Neuron (in vitro differentiated cells): ENCODE measurements around the gene GLDC.
"Not testable (repeated sequence)": the region's sequence is repeated elsewhere in the genome, so short reads cannot be mapped to it uniquely, and the experiment has no call there.

Experiments used
- H2AFZ ChIP-seq: one replicate; pipeline ENCODE4 v1.6.1; 2013; ENCODE audit warnings: low read depth, mild to moderate bottlenecking, inconsistent platforms, low read length, moderate library complexity
- H3K27me3 ChIP-seq: one replicate; pipeline ENCODE4 v1.6.1; 2013; ENCODE audit warnings: low read length; ENCODE audit not compliant: insufficient read depth
- H3K36me3 ChIP-seq: one replicate; pipeline ENCODE4 v1.6.1; 2013; ENCODE audit warnings: low read length; ENCODE audit not compliant: insufficient read depth
- H3K4me1 ChIP-seq: one replicate; pipeline ENCODE4 v1.6.1; 2013; ENCODE audit warnings: low read length; ENCODE audit not compliant: insufficient read depth
- H3K4me3 ChIP-seq: 2 replicates; pipeline ENCODE4 v1.5.1; 2013; ENCODE audit warnings: mild to moderate bottlenecking, low read length, moderate library complexity
- H3K9me3 ChIP-seq: one replicate; pipeline ENCODE4 v1.6.1; 2013; ENCODE audit warnings: low read length

Gene GLDC

GRCh38 chr9:6645355-6646292 is at the start of gene GLDC:
Gene GLDC, minus strand, starts transcription at chr9:6645729. Its CDS starts 230 bp downstream, at chr9:6645499.
- Histone ChIP-seq H3K9me3 (no peaks in the 10 kb centered on the region), H3K4me1 (peaks cover 27% of the 10 kb centered on the region), H3K36me3 (peaks cover 16% of the 10 kb centered on the region), H3K4me3 (peak within 1 kb of the TSS; percentile 81), H3K27me3 (no peaks in the 10 kb centered on the region), H2AFZ (peak within 1 kb of the TSS; percentile 88)

- H3K4me1 ChIP-seq: no peaks in the 10 kb centered on the region
- H3K9me3 ChIP-seq: no peaks in the 10 kb centered on the region
- no peaks in the 10 kb centered on the region for H3K27me3 ChIP-seq
- no peak overlapping the region for H2AFZ ChIP-seq
- H3K36me3 ChIP-seq: no peaks in the 10 kb centered on the region
- H3K4me3 ChIP-seq: no peak overlapping the region
Observed at GRCh38 chr9:6692881-6693361, 47.4 kb upstream of the GLDC start.

GRCh38 chr9:6692433-6692832 is 46.9 kb upstream of the GLDC start:
- H3K36me3 ChIP-seq: no peaks in the 10 kb centered on the region
- no peaks in the 10 kb centered on the region for H3K9me3 ChIP-seq
- no peaks in the 10 kb centered on the region for H3K4me1 ChIP-seq
- H2AFZ ChIP-seq: no peak overlapping the region
- no peaks in the 10 kb centered on the region for H3K27me3 ChIP-seq
- H3K4me3 ChIP-seq: no peak overlapping the region

- H3K4me3 ChIP-seq, H2AFZ ChIP-seq, H3K9me3 ChIP-seq, H3K4me1 ChIP-seq, H3K36me3 ChIP-seq, H3K27me3 ChIP-seq: not testable (repeated sequence)
Observed at GRCh38 chr9:6690675-6691070, 45.1 kb upstream of the GLDC start.

- Histone ChIP-seq H3K4me1 (no peaks in the 10 kb centered on the region), H3K4me3 (no peak overlapping the region), H3K36me3 (no peaks in the 10 kb centered on the region), H3K27me3 (no peaks in the 10 kb centered on the region), H3K9me3 (no peaks in the 10 kb centered on the region), H2AFZ (no peak overlapping the region)
Observed at GRCh38 chr9:6689893-6690674, 44.6 kb upstream of the GLDC start.

GRCh38 chr9:6687180-6687579 is 41.7 kb upstream of the GLDC start:
- Histone ChIP-seq H3K4me1 (peaks cover 2% of the 10 kb centered on the region), H3K27me3 (no peaks in the 10 kb centered on the region), H3K4me3 (no peak overlapping the region), H3K36me3 (peaks cover 5% of the 10 kb centered on the region), H2AFZ (no peak overlapping the region), H3K9me3 (no peaks in the 10 kb centered on the region)

GRCh38 chr9:6686396-6686795 is 40.9 kb upstream of the GLDC start:
- Histone ChIP-seq H3K27me3 (no peaks in the 10 kb centered on the region), H3K36me3 (peaks cover 5% of the 10 kb centered on the region), H3K4me3 (no peak overlapping the region), H2AFZ (no peak overlapping the region), H3K9me3 (no peaks in the 10 kb centered on the region), H3K4me1 (peaks cover 2% of the 10 kb centered on the region)

GRCh38 chr9:6681957-6682501 is 36.5 kb upstream of the GLDC start:
- Histone ChIP-seq H3K36me3 (peaks cover 5% of the 10 kb centered on the region), H3K9me3 (no peaks in the 10 kb centered on the region), H3K4me3 (peak overlapping the region; percentile 72), H3K27me3 (no peaks in the 10 kb centered on the region), H3K4me1 (peaks cover 6% of the 10 kb centered on the region), H2AFZ (peak overlapping the region; percentile 47)

GRCh38 chr9:6681147-6681956 is 35.8 kb upstream of the GLDC start:
- peaks cover 5% of the 10 kb centered on the region for H3K36me3 ChIP-seq
- H3K9me3 ChIP-seq: no peaks in the 10 kb centered on the region
- no peaks in the 10 kb centered on the region for H3K27me3 ChIP-seq
- H3K4me1 ChIP-seq: peaks cover 6% of the 10 kb centered on the region
- peak overlapping the region; percentile 47 for H2AFZ ChIP-seq
- H3K4me3 ChIP-seq: peak overlapping the region; percentile 72

- peak overlapping the region; percentile 47 for H2AFZ ChIP-seq
- no peaks in the 10 kb centered on the region for H3K9me3 ChIP-seq
- H3K4me3 ChIP-seq: peak overlapping the region; percentile 72
- H3K4me1 ChIP-seq: peaks cover 6% of the 10 kb centered on the region
- peaks cover 5% of the 10 kb centered on the region for H3K36me3 ChIP-seq
- H3K27me3 ChIP-seq: no peaks in the 10 kb centered on the region
Observed at GRCh38 chr9:6680797-6681146, 35.2 kb upstream of the GLDC start.

- no peak overlapping the region for H3K4me3 ChIP-seq
- no peak overlapping the region for H2AFZ ChIP-seq
- H3K36me3 ChIP-seq: peaks cover 2% of the 10 kb centered on the region
- peaks cover 6% of the 10 kb centered on the region for H3K4me1 ChIP-seq
- no peaks in the 10 kb centered on the region for H3K9me3 ChIP-seq
- no peaks in the 10 kb centered on the region for H3K27me3 ChIP-seq
Observed at GRCh38 chr9:6677803-6678202, 32.3 kb upstream of the GLDC start.

GRCh38 chr9:6676254-6676921 is 30.9 kb upstream of the GLDC start:
- Histone ChIP-seq H3K27me3 (no peaks in the 10 kb centered on the region), H2AFZ (no peak overlapping the region), H3K36me3 (peaks cover 3% of the 10 kb centered on the region), H3K4me3 (no peak overlapping the region), H3K9me3 (no peaks in the 10 kb centered on the region), H3K4me1 (peaks cover 4% of the 10 kb centered on the region)
